CD14-positive monocyte (primary cell): ENCODE data around the gene PLXNC1. TPM values are rescaled to one million over a fixed set of nuclear protein-coding genes. Genes with fewer than 3 reads are reported as not detected.
A peak's percentile ranks its signal among the peaks of the same experiment; 100 is the strongest.

ENCODE experiments used
- DNase-seq, 3 donors: peaks; one replicate each; pipeline ENCODE4 v3.0.0-alpha.2; 2011 to 2022
- H2AFZ ChIP-seq: 2 replicates; pipeline ENCODE4 v1.6.0; 2012; ENCODE audit warnings: mild to moderate bottlenecking, low read depth, low read length, inconsistent platforms; ENCODE audit not compliant: insufficient read depth, poor library complexity, severe bottlenecking
- H3K27ac ChIP-seq, 2 donors: 1 replicate in 1 of 2; 2 replicates in 1 of 2; pipeline ENCODE4 v1.5.1; 2012 to 2013; ENCODE audit warnings: low read length in 2 of 2, control low read depth in 1 of 2, inconsistent platforms in 1 of 2, low read depth in 1 of 2, mild to moderate bottlenecking in 1 of 2
- H3K27me3 ChIP-seq, 2 donors: one replicate each; pipeline versions ENCODE4 v1.6.0 to v1.6.1; 2011 to 2013; ENCODE audit warnings: low read length in 2 of 2; ENCODE audit not compliant: control insufficient read depth in 2 of 2, insufficient read depth in 2 of 2
- H3K36me3 ChIP-seq, 2 donors: replicated peaks in 1 of 2; 1 replicate in 1 of 2; 2 replicates in 1 of 2; pipeline versions ENCODE4 v1.5.1 to v1.6.1; 2012 to 2013; ENCODE audit warnings: low read length in 2 of 2, control low read depth in 1 of 2, inconsistent platforms in 1 of 2, mild to moderate bottlenecking in 1 of 2; ENCODE audit not compliant: insufficient read depth in 2 of 2, control insufficient read depth in 1 of 2
- H3K4me1 ChIP-seq, 2 donors: 1 replicate in 1 of 2; 2 replicates in 1 of 2; pipeline versions ENCODE4 v1.5.1 to v1.6.1; 2012 to 2013; ENCODE audit warnings: low read length in 2 of 2, control low read depth in 1 of 2, inconsistent platforms in 1 of 2, mild to moderate bottlenecking in 1 of 2, moderate library complexity in 1 of 2; ENCODE audit not compliant: insufficient read depth in 2 of 2, control insufficient read depth in 1 of 2
- H3K4me2 ChIP-seq: replicated peaks from 2 replicates; pipeline ENCODE3; 2012; ENCODE audit warnings: low read length, moderate library complexity, mild to moderate bottlenecking; ENCODE audit not compliant: poor library complexity, severe bottlenecking; ENCODE audit errors: extremely low read depth
- H3K4me3 ChIP-seq, 3 experiments: fragments of 200-600 bp in 1 of 3; sonication (generic) in 1 of 3; replicated peaks in 1 of 3; 1 replicate in 2 of 3; 2 replicates in 1 of 3; pipeline ENCODE4 v1.5.1; 2011 to 2013; ENCODE audit warnings: low read length in 3 of 3, mild to moderate bottlenecking in 3 of 3, control low read depth in 2 of 3, low read depth in 2 of 3, inconsistent platforms in 1 of 3, moderate library complexity in 1 of 3
- H3K79me2 ChIP-seq: 2 replicates; pipeline ENCODE4 v1.6.0; 2012; ENCODE audit warnings: mild to moderate bottlenecking, control low read depth, inconsistent platforms, low read length, moderate library complexity; ENCODE audit not compliant: insufficient read depth
- H3K9ac ChIP-seq: 2 replicates; pipeline ENCODE4 v1.6.0; 2017; ENCODE audit warnings: low read length, mild to moderate bottlenecking; ENCODE audit not compliant: insufficient read depth, poor library complexity, severe bottlenecking
- H3K9me3 ChIP-seq, 2 donors: replicated peaks in 1 of 2; 1 replicate in 1 of 2; 2 replicates in 1 of 2; pipeline versions ENCODE4 v1.5.1 to v1.6.1; 2012 to 2013; ENCODE audit warnings: low read length in 2 of 2, control low read depth in 1 of 2; ENCODE audit not compliant: control insufficient read depth in 1 of 2, insufficient read depth in 1 of 2
- H4K20me1 ChIP-seq: 2 replicates; pipeline ENCODE4 v1.6.0; 2012; ENCODE audit warnings: mild to moderate bottlenecking, low read length, control low read depth, moderate library complexity; ENCODE audit not compliant: insufficient read depth
- H3K27ac Mint-ChIP-seq, 7 donors: one replicate each; pipeline ENCODE4 v1.8.0; 2020; ENCODE audit warnings: mild to moderate bottlenecking in 7 of 7, mixed read lengths in 7 of 7, moderate library complexity in 6 of 7, inconsistent platforms in 2 of 7
- H3K27me3 Mint-ChIP-seq, 3 donors: one replicate each; pipeline ENCODE4 v1.8.0; 2021 to 2022; ENCODE audit warnings: low read depth in 3 of 3, mild to moderate bottlenecking in 3 of 3, mixed read lengths in 3 of 3, moderate library complexity in 3 of 3, inconsistent platforms in 1 of 3
- H3K36me3 Mint-ChIP-seq, 2 donors: one replicate each; pipeline ENCODE4 v1.8.0; 2020; ENCODE audit warnings: mixed read lengths in 2 of 2, inconsistent platforms in 1 of 2, mild to moderate bottlenecking in 1 of 2
- H3K4me1 Mint-ChIP-seq: one replicate; pipeline ENCODE4 v1.8.0; 2020; ENCODE audit warnings: mild to moderate bottlenecking, mixed read lengths
- H3K4me3 Mint-ChIP-seq, 2 donors: one replicate each; pipeline ENCODE4 v1.8.0; 2020; ENCODE audit warnings: mild to moderate bottlenecking in 2 of 2, mixed read lengths in 2 of 2, moderate library complexity in 1 of 2
- H3K9me3 Mint-ChIP-seq, 7 donors: one replicate each; pipeline ENCODE4 v1.8.0; 2020 to 2022; ENCODE audit warnings: mixed read lengths in 7 of 7, mild to moderate bottlenecking in 6 of 7, moderate library complexity in 6 of 7, inconsistent platforms in 2 of 7
- CTCF ChIP-seq: fragments of 200-600 bp; IDR thresholded peaks from one replicate; pipeline ENCODE4 v1.8.0; 2022; ENCODE audit warnings: antibody characterized with exemption, mild to moderate bottlenecking
- whole genome bisulfite sequencing: methylation state at CpG from one replicate; pipeline ENCODE4 v1.1.5; 2013; ENCODE audit warnings: missing lambda C conversion rate; ENCODE audit not compliant: insufficient coverage; 5-methylcytosine and 5-hydroxymethylcytosine counted together
- intact Hi-C, 2 donors: fragments of 100-400 bp; cut with micrococcal nuclease; formaldehyde crosslinking; loops; one replicate each; pipeline versions ENCODE4 v1.15.0 to v1.15.1; 2023
- polyA plus RNA-seq, 3 donors: library from polyadenylated mRNA; depleted of rRNA in 1 of 3; unstranded in 2 of 3; stranded (reverse) in 1 of 3; fragments of 300-500 nt in 2 of 3; fragments of >200 nt in 1 of 3; fragmentation: Illumina TruSeq in 2 of 3; gene quantifications; 1 replicate in 2 of 3; 2 replicates in 1 of 3; pipeline ENCODE4 v1.2.3, GENCODE V29; 2012 to 2021

Gene PLXNC1
- polyA plus RNA-seq, 3 donors, result 14.3 to 35.2 (median 15.4) TPM

GRCh38 chr12:94326727-94327126, 178.3 kb downstream of the PLXNC1 start:
- Mint-ChIP-seq H3K27ac (no peak overlapping the region), H3K36me3 (peaks cover 61 to 71% of the 10 kb centered on the region in 2 donors)

DNA sequence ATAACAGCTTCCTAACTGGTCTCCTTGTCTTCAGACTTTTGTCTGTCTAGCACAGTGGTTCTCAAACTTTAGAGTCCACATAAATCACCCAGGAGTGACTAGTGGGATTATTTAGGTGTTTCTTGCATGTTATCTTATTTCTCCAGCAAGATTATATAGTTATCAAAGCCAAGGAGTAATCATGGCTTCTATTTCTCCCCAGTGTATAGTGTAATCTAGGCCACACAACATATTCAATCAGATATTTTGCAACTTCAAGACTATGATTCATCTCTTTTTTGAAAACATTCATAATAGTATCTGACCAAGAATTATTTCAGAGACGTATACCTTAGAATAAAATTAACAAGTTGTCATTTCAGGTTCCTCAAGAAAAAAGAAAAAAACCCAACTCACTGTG, 179.4 kb downstream of the PLXNC1 start:
- intact Hi-C loops, result no loop called here
- WGBS, result no CpG with 5 or more reads among the region's 1 CpG

More at GRCh38 chr12:94326727-94327126, 178.3 kb downstream of the PLXNC1 start:
- DNase-seq, result no peak
- Mint-ChIP-seq H3K4me3 (no peak overlapping the region), H3K4me1 (no peaks in the 10 kb centered on the region), H3K9me3 (peaks cover 0 to 10% (median 3%) of the 10 kb centered on the region in 7 donors), H3K27me3 (no peaks in the 10 kb centered on the region)
- Histone ChIP-seq H3K36me3 (peaks cover 13 to 66% of the 10 kb centered on the region in 2 donors), H3K4me3 (no peak overlapping the region), H3K4me2 (no peak overlapping the region), H3K79me2 (no peaks in the 10 kb centered on the region), H2AFZ (no peak overlapping the region), H3K4me1 (no peaks in the 10 kb centered on the region), H3K9ac (no peak overlapping the region), H3K9me3 (peaks cover 6 to 13% of the 10 kb centered on the region in 2 donors), H4K20me1 (no peaks in the 10 kb centered on the region), H3K27ac (no peak overlapping the region), H3K27me3 (no peaks in the 10 kb centered on the region)
- intact Hi-C loops, result no loop called here
- no peak for TF ChIP-seq CTCF

More for the DNA sequence above, 179.4 kb downstream of the PLXNC1 start:
- no peaks in the 10 kb centered on the region for H4K20me1 ChIP-seq
- no peak overlapping the region for H3K9ac ChIP-seq
- peaks cover 0 to 4% of the 10 kb centered on the region in 2 donors for H3K9me3 ChIP-seq
- no peaks in the 10 kb centered on the region for H3K4me1 ChIP-seq
- no peak for DNase-seq
- no peak overlapping the region for H2AFZ ChIP-seq
- no peak overlapping the region for H3K4me3 ChIP-seq
- peaks cover 53 to 61% of the 10 kb centered on the region in 2 donors for H3K36me3 Mint-ChIP-seq
- H3K79me2 ChIP-seq, result no peaks in the 10 kb centered on the region
- H3K27me3 Mint-ChIP-seq, result no peaks in the 10 kb centered on the region
- no peak overlapping the region for H3K27ac ChIP-seq
- TF ChIP-seq CTCF, result no peak
- no peak overlapping the region for H3K4me3 Mint-ChIP-seq
- peak overlapping the region in 1 of 7 donors; percentile 42 for H3K27ac Mint-ChIP-seq
- H3K27me3 ChIP-seq, result no peaks in the 10 kb centered on the region
- no peak overlapping the region for H3K4me2 ChIP-seq
- peaks cover 4 to 57% of the 10 kb centered on the region in 2 donors for H3K36me3 ChIP-seq
- no peaks in the 10 kb centered on the region for H3K4me1 Mint-ChIP-seq
- peaks cover 0 to 3% (median 0%) of the 10 kb centered on the region in 7 donors for H3K9me3 Mint-ChIP-seq
